ENCODE results near the gene HNRNPC. TPM values are rescaled to one million over a fixed set of nuclear protein-coding genes. Genes with fewer than 3 reads are reported as not detected.

The HNRNPC gene
- total RNA-seq, 1 donor from 2014 or later: 683 TPM

DNA sequence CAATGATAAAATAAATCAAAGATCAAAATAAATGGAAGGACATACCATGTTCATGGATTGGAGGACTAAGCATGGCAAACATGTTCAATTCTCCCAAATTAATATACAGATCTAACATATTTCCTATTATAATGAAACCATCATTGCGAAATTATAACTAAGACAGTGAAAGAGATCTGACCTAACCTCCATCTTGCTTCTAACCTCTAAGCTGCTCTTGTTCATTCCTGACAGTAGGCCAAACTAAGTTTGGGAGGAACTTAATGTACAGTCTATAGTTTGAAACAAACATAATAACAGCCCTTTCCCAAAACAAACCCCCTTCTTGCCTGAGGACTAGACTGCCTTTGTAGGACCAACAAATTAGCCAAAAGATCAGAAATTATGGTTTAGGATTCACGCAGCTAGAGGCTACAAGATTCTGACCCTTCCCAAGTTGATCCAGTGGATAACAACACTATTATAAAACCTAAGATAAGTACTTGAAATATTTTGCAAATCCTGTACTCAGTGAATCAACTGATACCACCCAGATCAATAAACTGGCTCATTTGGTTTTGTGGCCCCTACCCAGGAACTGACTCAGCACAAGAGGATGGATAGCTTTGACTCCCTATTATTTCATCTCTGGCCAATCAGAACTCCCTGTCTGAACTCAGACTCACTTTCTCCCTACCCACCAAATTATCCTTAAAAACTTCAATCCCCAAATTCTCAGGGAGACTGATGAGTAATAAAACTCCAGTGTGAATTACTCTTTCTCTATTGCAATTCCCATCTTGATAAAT is 71.6 kb downstream of the HNRNPC start:
- no peaks in the 10 kb centered on the region for H3K27me3 Mint-ChIP-seq
- ChIA-PET POLR2A (no interaction called here), CTCF (no interaction called here)
- H3K4me3 Mint-ChIP-seq: no peak overlapping the region
- no peak overlapping the region for H3K27ac Mint-ChIP-seq
- TF ChIP-seq, protein P1, sequence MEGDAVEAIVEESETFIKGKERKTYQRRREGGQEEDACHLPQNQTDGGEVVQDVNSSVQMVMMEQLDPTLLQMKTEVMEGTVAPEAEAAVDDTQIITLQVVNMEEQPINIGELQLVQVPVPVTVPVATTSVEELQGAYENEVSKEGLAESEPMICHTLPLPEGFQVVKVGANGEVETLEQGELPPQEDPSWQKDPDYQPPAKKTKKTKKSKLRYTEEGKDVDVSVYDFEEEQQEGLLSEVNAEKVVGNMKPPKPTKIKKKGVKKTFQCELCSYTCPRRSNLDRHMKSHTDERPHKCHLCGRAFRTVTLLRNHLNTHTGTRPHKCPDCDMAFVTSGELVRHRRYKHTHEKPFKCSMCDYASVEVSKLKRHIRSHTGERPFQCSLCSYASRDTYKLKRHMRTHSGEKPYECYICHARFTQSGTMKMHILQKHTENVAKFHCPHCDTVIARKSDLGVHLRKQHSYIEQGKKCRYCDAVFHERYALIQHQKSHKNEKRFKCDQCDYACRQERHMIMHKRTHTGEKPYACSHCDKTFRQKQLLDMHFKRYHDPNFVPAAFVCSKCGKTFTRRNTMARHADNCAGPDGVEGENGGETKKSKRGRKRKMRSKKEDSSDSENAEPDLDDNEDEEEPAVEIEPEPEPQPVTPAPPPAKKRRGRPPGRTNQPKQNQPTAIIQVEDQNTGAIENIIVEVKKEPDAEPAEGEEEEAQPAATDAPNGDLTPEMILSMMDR (IDR thresholded peaks at IDR 0.05): no peak
- no peak for DNase-seq
- peaks cover under 1% of the 10 kb centered on the region for H3K4me1 Mint-ChIP-seq
- peaks cover 2% of the 10 kb centered on the region for H3K36me3 Mint-ChIP-seq (ENCODE audit: low read depth)
- H3K9me3 Mint-ChIP-seq: no peaks in the 10 kb centered on the region
- ATAC-seq (ENCODE audit: low read depth): no peak
- intact Hi-C loops (cut with micrococcal nuclease): no loop called here

DNA sequence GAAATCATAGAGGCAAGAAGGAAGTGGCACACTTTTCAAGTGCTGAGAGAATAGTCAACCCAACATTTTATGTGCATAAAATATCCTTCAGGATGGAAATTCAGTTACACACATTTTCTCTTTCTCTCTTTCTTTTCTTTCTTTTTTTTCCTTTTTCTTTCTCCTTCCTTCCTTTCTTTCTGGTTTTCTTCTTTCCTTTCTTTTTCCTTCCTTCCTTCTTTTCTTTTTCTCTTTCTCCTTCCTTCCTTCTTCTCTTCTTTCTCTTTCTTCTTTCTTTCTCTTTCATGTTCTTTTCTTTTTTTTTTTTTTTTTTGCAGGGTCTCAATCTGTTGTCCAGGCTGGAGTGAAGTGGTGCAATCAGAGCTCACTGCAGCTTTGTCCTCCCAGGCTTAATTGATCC is 74.6 kb downstream of the HNRNPC start:
- TF ChIP-seq, protein P1 (IDR thresholded peaks at IDR 0.05): no peak
- ChIA-PET POLR2A (no interaction called here), CTCF (no interaction called here)
- no peak overlapping the region for H3K27ac Mint-ChIP-seq
- peaks cover 15% of the 10 kb centered on the region for H3K4me1 Mint-ChIP-seq
- no peak overlapping the region for H3K4me3 Mint-ChIP-seq
- DNase-seq (no peak), ATAC-seq (ENCODE audit: low read depth) (no peak)
- no peaks in the 10 kb centered on the region for H3K27me3 Mint-ChIP-seq
- intact Hi-C loops (cut with micrococcal nuclease): no loop called here
- no peaks in the 10 kb centered on the region for H3K9me3 Mint-ChIP-seq
- no peaks in the 10 kb centered on the region for H3K36me3 Mint-ChIP-seq (ENCODE audit: low read depth)

DNA sequence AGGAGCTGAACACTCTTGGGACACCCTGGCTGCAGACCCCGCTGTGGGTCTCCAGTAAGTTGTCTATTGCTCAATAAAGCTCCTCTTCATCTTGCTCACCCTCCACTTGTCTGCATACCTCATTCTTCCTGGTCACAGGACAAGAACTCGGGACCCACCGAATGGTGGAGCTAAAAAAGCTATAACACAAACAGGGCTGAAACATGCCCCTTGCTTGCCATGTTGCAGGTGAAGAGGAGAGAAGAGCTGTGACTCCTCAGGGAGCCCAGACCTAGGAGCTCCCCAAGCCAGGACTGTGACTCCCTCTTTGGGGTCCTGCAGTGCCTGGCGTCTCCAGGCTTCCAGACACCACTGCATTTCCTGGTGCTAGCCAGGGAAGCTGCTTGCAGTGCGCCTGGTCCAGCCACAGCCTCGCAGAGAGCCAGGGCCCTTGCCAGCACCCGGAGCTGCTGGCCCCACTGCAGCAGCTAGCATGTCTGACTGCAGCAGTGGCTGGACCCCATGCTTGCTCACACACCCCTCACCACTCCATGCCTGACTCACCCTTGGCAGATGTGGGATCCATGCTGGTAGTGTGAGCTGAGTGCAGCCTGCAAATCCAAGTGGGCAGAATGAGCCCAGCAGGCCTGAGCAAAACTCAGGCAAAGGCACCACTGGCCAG is 76.2 kb downstream of the HNRNPC start:
- POLR2A ChIA-PET: no interaction called here

DNA sequence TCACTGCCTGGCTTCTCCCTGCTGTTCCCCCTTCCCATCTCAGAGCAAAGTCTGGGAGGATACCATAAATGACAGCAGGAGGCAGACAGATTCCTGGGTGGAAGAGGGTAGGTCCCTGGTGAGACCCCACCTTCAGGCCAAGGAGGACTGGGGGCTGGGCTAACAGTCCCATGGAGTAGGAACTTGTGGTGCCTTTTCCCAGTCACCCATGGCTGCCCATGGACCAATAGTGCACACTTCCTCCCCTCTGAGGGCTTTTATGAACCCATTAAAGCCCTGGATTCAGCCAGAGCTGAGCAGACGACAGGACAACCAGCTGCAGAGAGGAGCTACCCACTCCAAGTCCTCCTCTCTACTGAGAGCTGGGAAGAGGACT is 76.8 kb downstream of the HNRNPC start:
- no peak overlapping the region for H3K27ac Mint-ChIP-seq
- H3K4me3 Mint-ChIP-seq: peak overlapping the region; percentile 62
- H3K36me3 Mint-ChIP-seq (ENCODE audit: low read depth): no peaks in the 10 kb centered on the region
- no peaks in the 10 kb centered on the region for H3K27me3 Mint-ChIP-seq
- TF ChIP-seq, protein P1 (IDR thresholded peaks at IDR 0.05): no peak
- ChIA-PET CTCF (no interaction called here), POLR2A (no interaction called here)
- H3K9me3 Mint-ChIP-seq: no peaks in the 10 kb centered on the region
- intact Hi-C loops (cut with micrococcal nuclease): no loop called here
- DNase-seq (no peak), ATAC-seq (ENCODE audit: low read depth) (no peak)
- H3K4me1 Mint-ChIP-seq: peaks cover 15% of the 10 kb centered on the region

More for the DNA sequence above, 76.2 kb downstream of the HNRNPC start:
- H3K4me3 Mint-ChIP-seq: no peak overlapping the region
- DNase-seq (no peak), ATAC-seq (ENCODE audit: low read depth) (no peak)
- H3K27ac Mint-ChIP-seq: no peak overlapping the region
- H3K9me3 Mint-ChIP-seq: no peaks in the 10 kb centered on the region
- no peaks in the 10 kb centered on the region for H3K27me3 Mint-ChIP-seq
- TF ChIP-seq, protein P1 (IDR thresholded peaks at IDR 0.05): no peak
- no peaks in the 10 kb centered on the region for H3K36me3 Mint-ChIP-seq (ENCODE audit: low read depth)
- peaks cover 15% of the 10 kb centered on the region for H3K4me1 Mint-ChIP-seq
- CTCF ChIA-PET: no interaction called here
- intact Hi-C loops (cut with micrococcal nuclease): no loop called here

DNA sequence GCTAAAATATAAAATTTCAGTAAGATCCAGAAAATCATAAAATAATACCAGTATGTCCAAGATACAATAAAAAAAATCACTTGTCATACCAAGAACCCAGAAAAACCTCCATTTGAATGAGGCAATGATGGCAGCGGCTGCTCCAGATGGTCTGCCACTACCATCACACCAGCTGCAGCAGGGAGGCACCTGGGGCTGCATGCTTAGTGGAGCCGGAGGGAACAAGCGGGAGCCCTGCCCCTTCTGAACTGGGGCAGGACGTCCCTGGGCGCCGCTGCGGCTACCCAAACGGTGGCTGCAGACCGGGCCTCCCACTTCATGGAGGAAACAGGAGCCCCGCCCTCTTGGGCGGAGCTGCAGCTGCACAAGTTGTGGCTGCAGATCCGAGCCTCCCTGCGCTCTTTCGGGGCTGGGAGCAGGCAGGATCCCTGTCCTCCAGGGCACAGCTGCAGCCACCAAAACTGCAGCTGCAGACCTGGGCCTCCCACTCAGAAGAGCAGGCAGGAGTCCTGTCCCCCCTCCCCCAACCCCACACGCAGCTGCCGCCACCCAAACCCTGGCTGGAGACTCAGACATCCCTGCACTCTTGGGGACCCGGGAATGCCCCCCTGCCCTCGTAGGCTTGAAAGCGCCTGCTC is 77.3 kb downstream of the HNRNPC start:
- Mint-ChIP-seq H3K27ac (no peak overlapping the region), H3K4me3 (peak overlapping the region; percentile 62), H3K36me3 (ENCODE audit: low read depth) (no peaks in the 10 kb centered on the region), H3K4me1 (peaks cover 15% of the 10 kb centered on the region), H3K9me3 (no peaks in the 10 kb centered on the region), H3K27me3 (no peaks in the 10 kb centered on the region)
- TF ChIP-seq, protein P1 (IDR thresholded peaks at IDR 0.05): no peak
- ChIA-PET CTCF (no interaction called here), POLR2A (interaction anchor here (0.7 kb wide), 1 partner anchor 412 kb away, joined by 4 read pairs; no protein-coding TSS in a partner anchor)
- ATAC-seq (ENCODE audit: low read depth) (peak; percentile 99), DNase-seq (peak; percentile 54)
- intact Hi-C loops (cut with micrococcal nuclease): no loop called here
